HG03469 (cell line): ENCODE results near the gene MBNL2.

Experiments
- ATAC-seq: cut with Tn5 transposase; IDR thresholded peaks from one replicate; pipeline ENCODE4 v1.9.1; 2021; ENCODE audit warnings: mild to moderate bottlenecking, moderate library complexity, moderate number of reproducible peaks; ENCODE audit not compliant: unreplicated experiment

MBNL2 gene

GRCh38 chr13:97401421-97401820, 179.3 kb downstream of the MBNL2 start:
- no peak for ATAC-seq

- no peak for ATAC-seq
These were observed 182.0 kb downstream of the MBNL2 start for GRCh38 chr13:97403893-97404750.

- ATAC-seq = no peak
These were observed 185.4 kb downstream of the MBNL2 start for GRCh38 chr13:97407540-97407939.

GRCh38 chr13:97408938-97409337, 186.8 kb downstream of the MBNL2 start:
- no peak for ATAC-seq

GRCh38 chr13:97411984-97412383, 189.9 kb downstream of the MBNL2 start:
- no peak for ATAC-seq

- ATAC-seq = no peak
These were observed 191.6 kb downstream of the MBNL2 start for GRCh38 chr13:97413694-97414093.

- ATAC-seq = no peak
These were observed 192.3 kb downstream of the MBNL2 start for GRCh38 chr13:97414392-97414791.

- no peak for ATAC-seq
These were observed 195.6 kb downstream of the MBNL2 start for GRCh38 chr13:97417698-97418097.

- no peak for ATAC-seq
These were observed 200.3 kb downstream of the MBNL2 start for GRCh38 chr13:97422118-97423054.

- no peak for ATAC-seq
These were observed 201.3 kb downstream of the MBNL2 start for GRCh38 chr13:97423300-97424045.

- ATAC-seq = no peak
These were observed 203.5 kb downstream of the MBNL2 start for GRCh38 chr13:97425590-97425989.

- ATAC-seq = no peak
These were observed 204.6 kb downstream of the MBNL2 start for GRCh38 chr13:97426695-97427094.

- no peak for ATAC-seq
These were observed 207.5 kb downstream of the MBNL2 start for GRCh38 chr13:97429681-97430081.

- no peak for ATAC-seq
These were observed 208.2 kb downstream of the MBNL2 start for GRCh38 chr13:97430296-97430695.

- no peak for ATAC-seq
These were observed 209.1 kb downstream of the MBNL2 start for GRCh38 chr13:97431171-97431764.

- no peak for ATAC-seq
These were observed 210.2 kb downstream of the MBNL2 start for GRCh38 chr13:97432232-97432916.

GRCh38 chr13:97432917-97433726, 211.0 kb downstream of the MBNL2 start:
- peak; percentile 81 for ATAC-seq

GRCh38 chr13:97433727-97434396, 211.7 kb downstream of the MBNL2 start, which contains the start of gene RAP2A:
TSS of gene RAP2A (plus strand) at chr13:97434169. CDS start at chr13:97434471, 302 bp downstream.
- peak; percentile 25 for ATAC-seq
